Measurements from ENCODE around the gene SERPINB1.

The SERPINB1 gene

DNA sequence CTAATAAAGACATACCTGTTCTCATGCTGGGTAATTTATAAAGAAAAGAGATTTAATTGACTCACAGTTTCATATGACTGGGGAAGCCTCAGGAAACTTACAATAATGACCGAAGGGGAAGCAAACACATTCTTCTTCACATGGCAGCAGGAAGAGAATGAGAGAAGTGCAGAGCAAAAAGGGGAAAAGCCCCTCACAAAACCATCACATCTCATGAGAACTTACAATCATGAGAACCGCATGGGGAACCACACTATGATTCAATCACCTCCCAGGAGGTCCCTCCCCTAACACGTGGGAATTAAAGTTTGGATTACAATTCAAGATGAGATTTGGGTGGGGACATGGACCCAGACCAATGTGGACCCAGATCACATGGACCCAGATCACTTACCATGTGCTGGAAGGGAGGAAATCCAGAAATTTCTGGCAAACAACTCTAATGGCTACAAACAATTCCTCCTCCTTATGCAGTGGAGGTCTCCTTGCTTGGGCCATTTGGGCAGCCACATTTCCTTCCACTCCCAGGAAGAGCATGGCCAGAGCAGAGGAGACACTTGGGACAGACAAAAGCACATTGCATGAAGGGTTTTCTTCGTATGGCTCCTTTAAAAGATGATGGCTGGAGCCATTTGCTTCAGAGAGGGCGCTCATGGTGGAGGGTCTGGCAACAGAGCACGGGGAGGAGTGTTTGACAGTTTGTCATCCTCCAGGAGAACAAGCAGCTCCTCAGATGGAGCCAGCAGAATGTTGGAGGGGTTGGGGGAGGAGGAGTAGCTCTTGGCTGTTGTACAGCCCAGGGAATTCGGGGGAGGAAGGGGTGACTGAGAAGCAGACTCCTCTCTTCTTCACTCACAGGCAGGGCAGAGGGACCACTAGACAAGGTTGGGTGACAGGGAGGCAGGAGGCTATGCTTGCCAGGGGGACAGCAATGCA lies 31.0 kb upstream of the SERPINB1 start:
- H3K4me3 ChIP-seq (ENCODE audit: low read depth, low read length): no peak overlapping the region

DNA sequence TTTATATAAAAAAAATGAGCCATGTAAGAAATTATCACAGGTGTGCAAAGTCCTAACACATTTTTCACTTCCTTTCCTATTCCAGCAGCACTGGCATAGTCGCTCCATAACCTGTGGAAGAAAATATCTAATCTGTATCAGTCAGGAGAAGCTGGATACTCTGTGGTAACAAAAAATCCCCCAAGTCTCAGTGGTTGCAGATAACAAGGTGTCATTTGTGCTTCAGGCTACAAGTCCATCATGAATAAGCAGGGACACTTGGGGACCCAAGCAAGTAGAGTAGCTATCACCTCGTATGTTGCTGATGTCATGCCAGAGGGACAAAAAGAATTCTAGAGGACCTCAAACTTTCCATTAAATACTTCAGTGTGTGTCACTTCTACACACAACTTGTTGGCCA lies 30.3 kb upstream of the SERPINB1 start:
- DNase-seq (ENCODE audit: low read depth): no peak
- TF ChIP-seq CTCF (IDR thresholded peaks at IDR 0.05; ENCODE audit: control insufficient read depth, extremely low read depth, insufficient read depth): no peak
- no peak overlapping the region for H3K4me3 ChIP-seq (ENCODE audit: low read depth, low read length)

More for the DNA sequence above, 31.0 kb upstream of the SERPINB1 start:
- TF ChIP-seq CTCF (IDR thresholded peaks at IDR 0.05; ENCODE audit: control insufficient read depth, extremely low read depth, insufficient read depth): no peak
- DNase-seq (ENCODE audit: low read depth): no peak

GRCh38 chr6:2871102-2871501 lies 29.4 kb upstream of the SERPINB1 start:
- DNase-seq (ENCODE audit: low read depth): no peak
- no peak overlapping the region for H3K4me3 ChIP-seq (ENCODE audit: low read depth, low read length)
- TF ChIP-seq CTCF (IDR thresholded peaks at IDR 0.05; ENCODE audit: control insufficient read depth, extremely low read depth, insufficient read depth): no peak

DNA sequence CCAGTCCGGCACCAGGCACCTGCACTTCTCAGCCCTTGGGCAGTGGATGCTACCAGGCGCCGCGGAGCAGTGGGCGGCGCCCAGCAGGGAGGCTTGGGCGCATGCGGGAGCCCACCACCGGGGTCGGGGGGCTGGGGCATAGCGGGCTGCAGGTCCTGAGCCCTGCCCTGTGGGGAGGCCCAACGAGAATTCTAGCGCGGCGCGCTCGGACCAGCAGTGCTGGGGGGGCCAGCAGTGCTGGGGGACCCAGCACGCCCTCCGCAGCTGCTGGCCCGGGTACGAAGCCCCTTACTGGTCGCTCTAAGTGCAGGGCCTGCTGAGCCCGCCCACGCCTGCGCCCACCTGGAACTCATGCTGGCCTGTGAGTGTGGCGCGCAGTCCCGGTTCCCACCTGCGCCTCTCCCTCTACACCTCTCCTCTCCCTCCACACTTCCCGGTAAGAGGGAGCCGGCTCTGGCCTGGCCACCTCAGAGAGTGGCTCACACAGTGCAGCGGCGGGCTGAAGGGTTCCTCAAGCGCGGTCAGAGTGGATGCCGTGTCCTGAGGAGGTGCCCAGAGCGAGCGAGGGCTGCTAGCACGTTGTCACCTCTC lies 28.5 kb upstream of the SERPINB1 start:
- no peak for DNase-seq (ENCODE audit: low read depth)
- H3K4me3 ChIP-seq (ENCODE audit: low read depth, low read length): no peak overlapping the region
- no peak for TF ChIP-seq CTCF (IDR thresholded peaks at IDR 0.05; ENCODE audit: control insufficient read depth, extremely low read depth, insufficient read depth)

- no peak for DNase-seq (ENCODE audit: low read depth)
- TF ChIP-seq CTCF (IDR thresholded peaks at IDR 0.05; ENCODE audit: control insufficient read depth, extremely low read depth, insufficient read depth): no peak
- H3K4me3 ChIP-seq (ENCODE audit: low read depth, low read length): no peak overlapping the region
These were observed 27.0 kb upstream of the SERPINB1 start for GRCh38 chr6:2868637-2869036.

GRCh38 chr6:2866171-2866846 lies 24.6 kb upstream of the SERPINB1 start:
- DNase-seq (ENCODE audit: low read depth): no peak
- no peak for TF ChIP-seq CTCF (IDR thresholded peaks at IDR 0.05; ENCODE audit: control insufficient read depth, extremely low read depth, insufficient read depth)
- H3K4me3 ChIP-seq (ENCODE audit: low read depth, low read length): no peak overlapping the region
